HL-60 (cell line): ENCODE results near the gene SORL1.

Experiments used
- DNase-seq, 2 experiments: peaks; one replicate each; pipeline ENCODE4 v3.0.0-alpha.2; 2010 to 2020; ENCODE audit warnings: low read depth in 1 of 2, low spot score in 1 of 2
- H3K27ac ChIP-seq: fragments of 250-450 bp; sonication (Bioruptor Pico); replicated peaks from 2 replicates; pipeline ENCODE4 v1.5.1; 2020; ENCODE audit warnings: mild to moderate bottlenecking, moderate library complexity
- H3K27me3 ChIP-seq: fragments of 250-450 bp; sonication (Bioruptor Pico); 2 replicates; pipeline ENCODE4 v1.5.1; 2021; ENCODE audit warnings: mild to moderate bottlenecking, moderate library complexity; ENCODE audit not compliant: insufficient read depth, poor library complexity, severe bottlenecking
- H3K4me3 ChIP-seq: replicated peaks from 2 replicates; pipeline ENCODE4 v1.5.1; 2011; ENCODE audit warnings: mild to moderate bottlenecking, control low read depth, low read length; ENCODE audit not compliant: insufficient read depth
- CTCF ChIP-seq: IDR thresholded peaks from one replicate; pipeline ENCODE4 v1.5.1; 2011; ENCODE audit warnings: low read length, control low read depth, inconsistent platforms; ENCODE audit not compliant: insufficient read depth
- GABPA ChIP-seq: IDR thresholded peaks from 2 replicates; pipeline ENCODE4 v1.6.1; 2012; ENCODE audit warnings: low read depth
- POLR2AphosphoS5 ChIP-seq: IDR thresholded peaks from 2 replicates; pipeline ENCODE4 v1.6.1; 2012; ENCODE audit warnings: low read depth
- REST ChIP-seq: IDR thresholded peaks from 2 replicates; pipeline ENCODE4 v1.6.1; 2012; ENCODE audit warnings: low read depth; ENCODE audit not compliant: insufficient replicate concordance
- SPI1 ChIP-seq: IDR thresholded peaks from 2 replicates; pipeline ENCODE4 v1.6.1; 2012; ENCODE audit warnings: low read depth, mild to moderate bottlenecking, borderline replicate concordance

The SORL1 gene

GRCh38 chr11:121452609-121453150, 566 bp downstream of the SORL1 start, which contains the start of gene SORL1-AS1:
Gene SORL1-AS1, minus strand, starts transcription at chr11:121452967.
- H3K4me3 ChIP-seq: peak within 1 kb of the TSS; percentile 73
- H3K27me3 ChIP-seq: no peaks in the 10 kb centered on the region
- DNase-seq: peak in 1 of 2 experiments; percentile 28
- TF ChIP-seq CTCF: no peak
- TF ChIP-seq POLR2AphosphoS5: no peak; the same call in 1 of the 2 replicates
- no peak for TF ChIP-seq GABPA
- peak; percentile 46; the same call in 1 of the 2 replicates for TF ChIP-seq SPI1
- no peak for TF ChIP-seq REST
- peak within 1 kb of the TSS; percentile 80 for H3K27ac ChIP-seq

GRCh38 chr11:121453589-121454299, 1.6 kb downstream of the SORL1 start:
- TF ChIP-seq SPI1: no peak
- peak overlapping the region; percentile 73 for H3K4me3 ChIP-seq
- peak overlapping the region; percentile 80 for H3K27ac ChIP-seq
- DNase-seq: peak in 1 of 2 experiments; percentile 33
- no peaks in the 10 kb centered on the region for H3K27me3 ChIP-seq

- Histone ChIP-seq H3K4me3 (no peak overlapping the region), H3K27ac (no peak overlapping the region), H3K27me3 (no peaks in the 10 kb centered on the region)
- no peak for DNase-seq
- TF ChIP-seq GABPA (no peak), CTCF (no peak), SPI1 (no peak), REST (no peak), POLR2AphosphoS5 (no peak)
Measured at GRCh38 chr11:121455115-121455514, 3.0 kb downstream of the SORL1 start.

GRCh38 chr11:121456151-121456550, 4.0 kb downstream of the SORL1 start:
- peak overlapping the region; percentile 51 for H3K27ac ChIP-seq
- DNase-seq: no peak
- H3K4me3 ChIP-seq: no peak overlapping the region
- TF ChIP-seq GABPA (no peak), POLR2AphosphoS5 (no peak), REST (no peak), SPI1 (no peak), CTCF (no peak)
- H3K27me3 ChIP-seq: no peaks in the 10 kb centered on the region
